ENCODE measurements around the gene MAML3.

MAML3 gene

GRCh38 chr4:140134746-140135425 is 19.1 kb downstream of the MAML3 start:
- no peak overlapping the region for H3K4me3 ChIP-seq (replicated peaks; ENCODE audit: low read depth, low read length)
- TF ChIP-seq CTCF (IDR thresholded peaks at IDR 0.05; ENCODE audit: low read depth, low read length, missing control alignments): no peak
- DNase-seq (ENCODE audit: extremely low read depth, low read depth): no peak

DNA sequence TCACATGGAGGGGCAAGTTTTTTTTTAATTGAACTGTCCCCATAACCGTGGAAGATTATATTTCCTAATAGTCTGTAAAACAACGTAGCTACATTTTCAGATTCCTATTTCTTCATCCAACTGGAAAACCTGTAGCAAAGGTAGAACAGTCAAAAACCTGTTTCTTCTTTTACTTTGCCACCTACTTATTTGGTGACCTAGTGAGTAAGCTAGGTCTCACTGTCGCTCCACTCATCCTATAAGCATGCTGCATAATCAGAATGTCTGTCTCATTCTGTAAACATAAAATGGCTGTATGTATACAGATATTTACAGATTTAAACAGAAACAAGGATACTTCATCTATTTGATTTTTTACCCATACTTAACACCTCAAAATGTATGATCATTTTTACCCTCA is 20.4 kb downstream of the MAML3 start:
- H3K4me3 ChIP-seq (replicated peaks; ENCODE audit: low read depth, low read length): no peak overlapping the region
- TF ChIP-seq CTCF (IDR thresholded peaks at IDR 0.05; ENCODE audit: low read depth, low read length, missing control alignments): no peak
- DNase-seq (ENCODE audit: extremely low read depth, low read depth): no peak

GRCh38 chr4:140131675-140132229 is 22.2 kb downstream of the MAML3 start:
- H3K4me3 ChIP-seq (replicated peaks; ENCODE audit: low read depth, low read length): no peak overlapping the region
- no peak for TF ChIP-seq CTCF (IDR thresholded peaks at IDR 0.05; ENCODE audit: low read depth, low read length, missing control alignments)
- DNase-seq (ENCODE audit: extremely low read depth, low read depth): no peak

DNA sequence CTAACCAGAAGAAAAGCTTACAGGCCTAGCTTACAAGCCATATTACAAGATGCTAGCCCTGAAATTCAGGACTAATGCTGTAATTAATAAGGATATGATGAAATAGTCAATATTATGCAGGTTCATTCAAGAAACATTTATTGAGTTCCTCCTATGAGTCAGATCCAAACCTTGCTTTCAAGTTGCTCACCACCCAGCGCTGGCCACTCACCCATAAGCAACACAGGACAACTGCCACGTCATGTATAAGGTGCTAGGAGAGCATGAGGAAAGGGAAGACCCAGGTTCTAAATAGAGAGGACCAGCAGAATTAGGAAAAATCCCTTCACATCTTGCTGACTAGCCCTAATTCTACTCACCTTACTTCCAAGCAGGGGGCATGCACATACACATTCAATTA is 23.3 kb downstream of the MAML3 start:
- H3K4me3 ChIP-seq (replicated peaks; ENCODE audit: low read depth, low read length): no peak overlapping the region
- TF ChIP-seq CTCF (IDR thresholded peaks at IDR 0.05; ENCODE audit: low read depth, low read length, missing control alignments): no peak
- DNase-seq (ENCODE audit: extremely low read depth, low read depth): no peak

- no peak for DNase-seq (ENCODE audit: extremely low read depth, low read depth)
- no peak overlapping the region for H3K4me3 ChIP-seq (replicated peaks; ENCODE audit: low read depth, low read length)
- no peak for TF ChIP-seq CTCF (IDR thresholded peaks at IDR 0.05; ENCODE audit: low read depth, low read length, missing control alignments)
These were observed 26.6 kb downstream of the MAML3 start for GRCh38 chr4:140127422-140127821.

- no peak for DNase-seq (ENCODE audit: extremely low read depth, low read depth)
- no peak for TF ChIP-seq CTCF (IDR thresholded peaks at IDR 0.05; ENCODE audit: low read depth, low read length, missing control alignments)
- H3K4me3 ChIP-seq (replicated peaks; ENCODE audit: low read depth, low read length): no peak overlapping the region
These were observed 27.7 kb downstream of the MAML3 start for GRCh38 chr4:140126261-140126660.

DNA sequence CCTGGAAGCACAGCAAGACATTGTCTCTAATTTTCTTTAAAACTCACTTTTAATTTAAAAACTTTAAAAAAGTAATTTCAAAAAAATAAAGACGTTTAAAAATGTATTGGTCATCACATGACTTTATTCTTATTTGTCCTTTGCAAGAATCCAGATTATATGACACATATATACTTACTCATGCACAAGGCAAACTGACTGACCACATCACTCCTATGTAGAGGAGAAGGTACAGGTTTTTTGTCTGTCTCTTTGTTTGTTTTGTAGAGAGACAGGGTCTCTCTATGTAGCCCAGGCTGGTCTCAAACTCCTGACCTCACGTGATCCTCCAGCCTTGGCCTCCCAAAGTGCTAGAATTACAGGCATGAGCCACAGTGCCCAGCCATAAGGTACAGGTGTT is 28.6 kb downstream of the MAML3 start:
- DNase-seq (ENCODE audit: extremely low read depth, low read depth): no peak
- H3K4me3 ChIP-seq (replicated peaks; ENCODE audit: low read depth, low read length): no peak overlapping the region
- no peak for TF ChIP-seq CTCF (IDR thresholded peaks at IDR 0.05; ENCODE audit: low read depth, low read length, missing control alignments)

Measured in HFF-Myc (cell line).